ENCODE data around the gene UAP1L1.
"Not testable (repeated sequence)": the region's sequence is repeated elsewhere in the genome, so short reads cannot be mapped to it uniquely, and the experiment has no call there.

UAP1L1 gene

DNA sequence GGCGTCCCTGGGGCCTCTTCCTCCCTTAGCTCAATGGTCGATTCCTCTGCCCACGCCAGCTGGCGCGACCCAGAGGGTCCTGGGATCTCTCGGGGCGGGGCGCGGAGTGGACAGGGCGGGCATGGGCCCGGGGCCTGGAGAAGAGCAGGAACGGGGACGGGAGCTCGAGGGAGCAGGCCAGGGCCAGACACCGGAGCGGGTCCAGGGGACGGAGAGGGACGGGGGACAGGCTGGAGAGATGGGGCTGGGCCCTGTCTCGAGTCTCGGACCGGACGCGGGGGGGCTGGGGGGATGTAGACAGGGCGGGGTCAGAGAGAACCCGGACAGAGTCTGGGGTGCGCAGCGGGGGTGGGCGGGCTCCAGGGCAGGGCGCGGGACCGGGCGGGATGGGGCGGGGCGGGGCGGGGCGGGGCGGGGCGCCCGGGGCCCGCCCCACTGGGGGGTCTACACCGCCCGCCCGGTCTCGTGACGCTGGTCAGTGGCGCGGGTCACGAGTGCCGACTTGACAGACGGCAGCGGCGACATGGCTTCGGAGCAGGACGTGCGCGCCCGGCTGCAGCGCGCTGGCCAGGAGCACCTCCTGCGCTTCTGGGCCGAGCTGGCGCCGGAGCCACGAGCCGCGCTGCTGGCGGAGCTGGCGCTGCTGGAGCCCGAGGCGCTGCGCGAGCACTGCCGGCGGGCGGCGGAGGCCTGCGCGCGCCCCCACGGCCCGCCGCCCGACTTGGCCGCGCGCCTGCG is at the start of gene UAP1L1:
TSS of gene UAP1L1 (plus strand) at position 508 of the 738 bp plus-strand sequence. CDS start at position 524, 16 bp downstream.
- DNase-seq (ENCODE audit: low read depth, low spot score) = no peak

GRCh38 chr9:137028263-137029057 is 48.9 kb upstream of the UAP1L1 start:
- DNase-seq (ENCODE audit: low read depth, low spot score) = no peak

- no peak for DNase-seq (ENCODE audit: low read depth, low spot score)
Measured at GRCh38 chr9:137029058-137029936, 48.0 kb upstream of the UAP1L1 start.

DNA sequence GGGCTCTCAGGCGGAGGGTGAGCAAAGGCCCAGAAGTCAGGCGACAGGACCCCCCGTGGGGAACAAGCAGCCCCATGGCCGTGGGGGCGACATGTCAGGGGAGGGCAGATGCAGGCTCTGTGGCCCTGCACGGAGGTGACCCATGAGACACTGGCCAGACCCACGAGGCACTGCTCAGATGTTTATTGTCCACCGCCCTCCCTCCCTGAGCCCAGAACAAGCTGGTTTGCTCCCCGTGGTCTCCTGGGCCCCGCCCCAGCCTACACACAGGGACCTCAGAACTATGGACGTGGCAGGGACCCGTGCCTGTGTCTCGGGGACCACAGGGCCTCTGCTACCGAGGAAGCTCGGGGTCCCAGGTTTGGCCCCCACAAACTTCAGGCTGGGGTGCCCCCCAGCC is 47.3 kb upstream of the UAP1L1 start:
- no peak for DNase-seq (ENCODE audit: low read depth, low spot score)

GRCh38 chr9:137030538-137031527 is 46.5 kb upstream of the UAP1L1 start:
- no peak for DNase-seq (ENCODE audit: low read depth, low spot score)

GRCh38 chr9:137031904-137032640 is 45.2 kb upstream of the UAP1L1 start, which contains the start of gene FUT7:
FUT7 (minus strand) TSS chr9:137032088; CDS start chr9:137031991, 97 bp downstream.
- DNase-seq (ENCODE audit: low read depth, low spot score) = no peak

DNA sequence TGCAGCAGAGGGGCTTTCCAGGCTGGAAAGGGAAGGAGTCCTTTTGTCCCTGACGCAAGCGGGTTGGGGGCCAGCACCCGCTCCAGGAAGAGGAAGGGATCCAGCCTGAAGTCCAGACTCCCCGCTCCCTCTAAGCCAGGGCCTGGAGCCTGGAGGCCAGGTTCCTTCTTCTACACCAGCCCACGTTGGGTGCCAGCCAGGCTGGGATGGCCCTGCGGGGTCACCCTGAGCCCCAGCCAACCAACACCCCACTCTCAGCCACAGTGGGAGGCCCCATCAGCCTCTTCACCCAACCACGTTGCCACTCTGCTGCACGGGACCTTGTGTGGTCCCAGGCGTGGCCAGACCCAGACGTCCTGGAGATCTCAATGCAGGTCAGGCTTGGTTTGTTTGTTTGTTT is 44.5 kb upstream of the UAP1L1 start:
- no peak for DNase-seq (ENCODE audit: low read depth, low spot score)

DNA sequence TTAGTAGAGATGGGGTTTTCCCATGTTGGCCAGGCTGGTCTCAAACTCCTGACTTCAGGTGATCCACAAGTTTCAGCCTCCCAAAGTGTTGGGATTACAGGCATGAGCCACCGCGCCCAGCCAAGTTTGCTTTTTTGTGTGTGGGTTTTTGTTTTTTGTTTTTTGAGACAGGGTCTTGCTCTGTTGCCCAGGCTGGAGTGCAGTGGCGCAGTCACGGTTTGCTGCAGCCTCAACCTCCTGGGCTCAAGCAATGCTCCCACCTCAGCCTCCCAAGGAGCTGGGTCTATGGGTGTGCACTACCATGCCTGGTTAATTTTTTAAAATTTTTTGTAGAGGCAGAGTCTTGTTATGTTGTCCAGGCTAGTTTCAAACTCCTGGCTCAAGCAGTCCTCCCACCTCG is 43.8 kb upstream of the UAP1L1 start:
- not testable (repeated sequence) for DNase-seq (ENCODE audit: low read depth, low spot score)

DNA sequence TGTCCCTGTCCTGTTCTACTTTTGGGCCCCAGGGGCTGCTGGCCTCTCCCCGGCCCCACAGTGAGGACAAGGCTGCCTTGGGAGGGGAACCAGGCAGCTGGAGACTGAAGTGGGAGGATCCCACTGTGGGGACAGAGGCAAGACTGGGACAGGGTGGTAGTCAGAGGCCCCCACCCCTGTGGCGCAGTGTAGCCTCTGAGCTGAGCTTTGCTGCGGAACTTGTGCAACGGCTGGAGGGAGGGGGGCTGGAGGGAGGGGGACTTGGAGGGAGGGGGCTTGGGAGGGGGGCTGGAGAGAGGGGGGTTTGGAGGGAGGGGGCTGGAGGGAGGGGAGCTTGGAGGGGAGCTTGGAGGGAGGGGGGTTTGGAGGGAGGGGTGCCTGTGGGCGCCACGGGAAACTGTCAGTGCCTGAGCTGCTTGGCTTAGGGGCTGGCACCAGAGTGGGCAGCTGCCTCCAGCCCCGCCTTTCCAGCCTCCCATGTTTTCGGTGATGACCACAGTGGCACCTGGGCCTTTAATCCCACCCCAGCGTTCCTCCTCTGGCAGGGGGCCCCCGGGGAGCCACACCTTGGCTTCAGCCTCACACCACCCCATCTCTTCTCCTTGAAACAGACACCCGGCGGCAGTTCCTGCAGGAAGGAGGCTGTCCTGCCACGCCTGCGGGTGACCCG is 43.1 kb upstream of the UAP1L1 start:
- no peak for DNase-seq (ENCODE audit: low read depth, low spot score)

GRCh38 chr9:137034709-137035506 is 42.4 kb upstream of the UAP1L1 start:
- no peak for DNase-seq (ENCODE audit: low read depth, low spot score)

GRCh38 chr9:137035507-137035834 is 41.8 kb upstream of the UAP1L1 start:
- no peak for DNase-seq (ENCODE audit: low read depth, low spot score)

DNA sequence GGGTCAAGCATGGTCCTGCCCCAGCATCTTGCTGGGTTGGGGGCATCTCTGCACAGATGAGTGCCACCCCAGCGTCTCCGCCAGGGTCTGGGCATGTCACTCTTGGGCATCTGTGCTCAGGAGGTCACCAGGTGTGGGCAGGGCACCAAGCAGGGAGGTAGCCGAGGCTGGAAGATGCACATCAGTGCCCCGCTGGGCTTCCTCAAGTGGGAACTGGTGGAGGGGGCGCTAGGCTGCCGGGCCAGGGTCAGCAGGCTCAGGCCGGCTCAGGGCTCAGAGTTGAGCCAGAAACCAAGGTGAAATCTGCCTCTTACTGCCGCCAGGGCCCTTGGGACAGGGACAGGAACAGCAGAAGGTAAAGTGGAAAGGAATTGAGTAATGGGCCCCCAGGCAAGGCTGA is 41.4 kb upstream of the UAP1L1 start:
- no peak for DNase-seq (ENCODE audit: low read depth, low spot score)

DNA sequence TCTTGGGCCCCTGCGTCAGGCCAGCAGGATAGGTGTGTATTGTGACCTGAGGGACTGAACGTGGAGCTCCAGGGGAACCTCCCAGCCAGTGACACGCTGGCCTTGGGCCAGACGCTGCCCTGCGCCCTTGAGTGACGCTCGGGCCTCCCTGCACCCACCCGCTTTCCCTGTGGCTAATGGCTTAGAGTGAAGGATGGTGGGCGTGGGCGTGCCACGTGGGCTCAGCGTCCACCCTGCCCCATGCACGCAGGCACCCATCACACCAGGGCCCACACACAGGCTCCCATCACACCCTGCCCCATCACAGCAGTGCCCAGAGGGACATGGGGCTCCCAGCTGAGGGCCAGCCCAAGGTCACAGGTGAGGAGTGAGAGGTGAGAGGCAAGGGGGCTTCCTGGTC is 40.3 kb upstream of the UAP1L1 start:
- no peak for DNase-seq (ENCODE audit: low read depth, low spot score)

DNA sequence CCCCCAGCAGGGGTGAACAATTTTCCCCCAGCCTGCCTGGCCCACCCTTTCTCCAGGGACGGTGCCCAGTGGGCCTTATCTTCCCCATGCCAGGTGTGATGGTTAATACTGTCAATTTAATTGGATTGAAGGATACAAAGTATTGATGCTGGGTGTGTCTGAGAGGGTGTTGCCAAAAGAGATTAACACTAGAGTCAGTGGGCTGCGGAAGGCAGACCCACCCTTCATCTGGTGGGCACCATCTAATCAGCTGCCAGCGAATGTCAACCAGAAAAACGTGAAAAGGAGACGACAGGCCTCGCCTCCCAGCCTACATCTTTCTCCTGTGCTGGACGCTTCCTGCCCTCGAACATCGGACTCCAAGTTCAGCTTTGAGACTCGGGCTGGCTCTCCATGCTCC is 39.8 kb upstream of the UAP1L1 start:
- DNase-seq (ENCODE audit: low read depth, low spot score) = no peak

GRCh38 chr9:137038916-137039315 is 38.4 kb upstream of the UAP1L1 start:
- no peak for DNase-seq (ENCODE audit: low read depth, low spot score)

DNA sequence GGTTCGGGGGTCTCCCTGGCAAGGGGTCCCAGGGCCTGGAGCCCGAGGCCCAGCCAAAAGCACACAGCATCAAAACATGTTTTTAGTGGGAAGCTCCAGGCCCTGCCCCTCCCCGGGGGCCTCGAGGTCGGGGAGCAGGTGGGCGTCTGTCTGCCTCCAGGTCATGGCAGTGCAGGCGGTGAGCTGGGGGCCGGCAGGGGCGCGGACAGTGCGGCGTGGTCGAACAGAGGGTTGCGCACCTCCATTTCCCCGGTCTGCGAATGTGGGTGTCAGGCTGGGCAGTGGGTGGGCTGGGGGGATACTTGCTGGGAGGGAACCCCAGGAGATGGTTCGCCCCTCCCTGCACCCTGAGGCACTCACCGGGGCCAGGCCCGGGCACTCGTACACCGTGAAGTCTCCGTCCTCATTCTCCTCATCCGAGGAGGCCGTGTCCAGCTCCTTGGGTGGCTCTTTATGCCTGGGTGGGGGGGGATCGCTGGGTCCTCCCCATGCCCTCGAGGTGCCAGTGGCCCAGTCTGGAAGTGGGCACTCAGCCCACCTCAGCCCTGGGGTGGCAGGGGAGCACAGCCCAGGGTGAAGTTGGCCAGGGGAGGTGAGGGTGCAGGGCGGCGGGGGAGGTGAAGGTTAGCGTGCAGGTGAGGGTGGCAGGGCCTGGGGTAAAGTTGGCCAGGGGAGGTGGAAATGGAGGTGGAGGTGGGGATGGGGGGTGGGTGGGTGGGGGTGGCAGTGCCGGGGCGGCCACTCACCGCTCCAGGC is 37.5 kb upstream of the UAP1L1 start:
- DNase-seq (ENCODE audit: low read depth, low spot score) = no peak

DNA sequence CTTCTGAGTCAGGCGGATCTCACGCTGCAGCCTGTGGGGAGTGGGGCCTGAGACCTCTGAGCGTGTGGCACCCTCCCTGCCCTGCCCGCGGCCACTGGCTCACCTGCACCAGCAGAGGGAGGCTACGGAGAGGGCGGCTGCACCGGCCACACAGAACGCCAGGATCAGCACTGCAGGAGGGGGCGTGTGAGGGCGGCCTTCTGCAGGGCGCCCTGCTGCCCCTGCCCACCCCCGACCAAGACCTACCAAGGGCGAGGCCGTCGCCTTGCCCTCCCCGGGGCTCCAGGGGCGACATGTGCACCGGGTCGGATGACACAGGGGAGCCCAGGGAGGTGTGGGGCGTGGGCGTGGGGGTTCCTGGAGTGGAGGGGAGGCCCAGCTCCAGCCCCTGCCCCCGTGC is 36.7 kb upstream of the UAP1L1 start:
- DNase-seq (ENCODE audit: low read depth, low spot score) = no peak

DNA sequence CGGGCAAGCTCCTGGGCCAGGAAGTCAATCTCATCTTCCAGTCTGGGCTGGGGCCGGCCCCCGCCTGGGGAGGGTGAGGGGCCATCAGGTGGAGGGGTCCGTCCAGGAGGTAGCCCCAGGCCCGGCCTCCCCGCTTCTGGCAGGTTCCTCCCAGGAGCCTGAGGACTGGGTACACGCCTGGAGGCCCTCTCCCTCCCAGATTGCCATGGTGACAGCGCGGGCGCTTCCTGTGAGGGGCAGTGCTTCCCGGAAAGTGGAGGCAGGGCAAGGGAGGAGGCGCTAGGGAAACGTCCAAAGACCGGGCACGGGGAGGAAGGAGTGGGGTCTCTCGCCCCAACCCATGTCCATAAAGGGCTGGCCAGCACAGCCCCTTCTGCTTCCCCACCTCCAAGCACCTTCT is 36.2 kb upstream of the UAP1L1 start:
- DNase-seq (ENCODE audit: low read depth, low spot score) = no peak

Data from brain pericyte (primary cell).